NCI-H510A (cell line): ENCODE results near the gene TRPM3.

Experiments
- DNase-seq: peaks from one replicate; lab custom pipeline; 2025; lab: John Stamatoyannopoulos, UW

The TRPM3 gene

DNA sequence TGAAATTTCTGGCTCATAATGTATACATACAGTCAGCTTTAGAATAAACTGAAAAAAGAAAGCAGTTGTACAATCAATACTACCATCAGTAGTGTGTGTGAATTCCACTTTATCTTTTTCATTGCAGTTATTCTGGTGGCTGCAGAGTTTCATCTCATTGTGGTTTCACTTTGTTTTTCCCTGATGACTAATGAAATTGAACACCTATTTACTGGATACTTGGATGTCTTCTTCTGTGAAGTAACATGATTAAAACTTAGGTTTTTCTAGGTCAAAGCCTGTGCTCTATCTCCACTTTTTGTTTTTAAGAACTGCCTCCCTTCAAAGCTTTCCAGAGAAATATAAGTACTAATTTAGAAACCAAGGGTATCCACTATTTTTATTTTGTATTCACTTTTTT is 174.3 kb downstream of the TRPM3 start:
- no peak for DNase-seq

DNA sequence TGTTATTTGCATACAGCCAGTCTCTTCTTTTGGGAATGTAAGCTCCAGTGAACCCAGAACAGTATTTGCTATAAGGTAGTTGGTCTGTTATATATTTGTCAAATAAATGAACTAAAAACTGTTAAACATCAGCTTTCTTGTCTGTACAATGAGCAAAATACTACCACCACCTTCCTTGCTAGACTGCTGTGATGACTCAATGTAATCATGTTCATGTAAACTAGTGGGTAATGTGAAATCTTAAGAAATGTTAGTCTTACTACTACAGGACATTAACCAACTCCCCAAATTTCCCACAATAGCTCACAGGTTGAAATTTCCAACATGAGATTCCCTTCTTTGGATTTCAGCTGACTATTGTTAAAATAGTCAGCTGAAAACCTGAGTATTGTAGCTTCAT is 176.1 kb downstream of the TRPM3 start:
- DNase-seq = no peak

DNA sequence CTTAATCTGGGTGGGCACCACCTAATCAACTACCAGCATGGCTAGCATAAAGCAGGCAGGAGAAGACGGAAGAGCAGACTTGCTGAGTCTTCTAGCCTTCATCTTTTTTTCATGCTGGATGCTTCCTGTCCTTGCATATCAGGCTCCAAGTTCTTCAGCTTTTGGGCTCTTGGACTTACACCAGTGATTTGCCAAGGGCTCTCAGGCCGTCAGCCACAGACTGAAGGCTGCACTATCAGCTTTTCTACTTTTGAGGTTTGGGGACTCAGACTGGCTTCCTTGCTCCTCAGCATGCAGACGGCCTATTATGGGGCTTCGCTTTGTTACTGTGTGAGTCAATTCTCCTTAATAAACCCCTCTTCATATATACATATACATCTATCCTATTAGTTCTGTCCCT is 180.2 kb downstream of the TRPM3 start:
- DNase-seq = no peak

DNA sequence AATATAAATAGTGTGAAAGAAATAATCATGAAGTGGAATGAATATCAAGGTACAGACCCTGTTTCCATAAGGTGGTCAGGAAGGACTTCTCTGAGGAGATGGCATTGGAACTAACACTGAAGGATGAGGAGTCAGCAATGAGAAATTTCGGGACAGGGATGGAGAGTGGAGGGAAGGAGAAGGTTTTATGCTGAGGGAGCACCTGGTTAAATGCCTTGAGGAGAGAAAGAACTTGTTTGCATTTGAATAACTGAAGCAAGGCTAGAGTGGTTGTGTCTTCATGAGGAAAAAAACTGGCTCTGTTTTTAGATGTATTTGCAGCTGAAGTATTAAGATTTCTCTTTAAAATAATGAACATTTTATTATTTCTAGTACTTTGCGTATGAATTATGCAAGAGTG is 180.8 kb downstream of the TRPM3 start:
- DNase-seq = no peak

DNA sequence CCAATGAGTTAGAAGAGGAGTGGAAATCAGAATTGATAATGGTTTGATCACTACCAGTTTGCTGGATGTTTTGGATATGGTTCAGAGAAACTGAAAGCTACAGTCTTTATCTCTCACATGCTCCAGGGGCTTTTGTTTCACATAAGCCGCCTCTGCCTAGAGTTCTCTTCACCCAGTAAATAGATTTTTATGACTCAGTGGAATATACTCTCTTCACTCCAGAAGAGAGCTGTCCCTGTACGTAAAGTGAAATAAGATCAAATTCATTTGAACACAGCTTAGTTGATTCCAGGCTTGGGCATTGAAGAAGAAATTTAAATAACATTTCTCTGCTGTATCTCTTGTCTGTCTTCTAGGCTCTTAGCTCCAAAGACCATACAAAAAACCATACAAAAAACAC is 184.9 kb downstream of the TRPM3 start:
- no peak for DNase-seq

DNA sequence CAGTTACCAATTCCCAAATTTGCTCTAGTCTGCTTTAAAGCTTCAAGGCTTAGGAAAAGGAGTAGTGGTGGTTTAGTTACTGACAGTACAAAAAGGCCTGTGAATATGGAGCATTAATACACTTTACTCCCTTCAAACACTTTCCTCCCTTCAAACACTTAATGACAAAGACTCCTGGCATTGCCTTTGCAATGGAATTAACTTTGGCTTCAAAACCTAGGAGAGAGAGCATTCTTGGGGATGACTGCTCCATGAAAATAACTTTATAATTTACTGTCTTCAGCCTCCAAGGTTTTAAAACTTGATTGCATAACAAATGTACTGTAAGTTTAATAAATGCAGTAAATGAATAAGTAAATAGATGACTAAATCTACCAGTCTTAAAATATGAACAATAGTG is 185.6 kb downstream of the TRPM3 start:
- no peak for DNase-seq

DNA sequence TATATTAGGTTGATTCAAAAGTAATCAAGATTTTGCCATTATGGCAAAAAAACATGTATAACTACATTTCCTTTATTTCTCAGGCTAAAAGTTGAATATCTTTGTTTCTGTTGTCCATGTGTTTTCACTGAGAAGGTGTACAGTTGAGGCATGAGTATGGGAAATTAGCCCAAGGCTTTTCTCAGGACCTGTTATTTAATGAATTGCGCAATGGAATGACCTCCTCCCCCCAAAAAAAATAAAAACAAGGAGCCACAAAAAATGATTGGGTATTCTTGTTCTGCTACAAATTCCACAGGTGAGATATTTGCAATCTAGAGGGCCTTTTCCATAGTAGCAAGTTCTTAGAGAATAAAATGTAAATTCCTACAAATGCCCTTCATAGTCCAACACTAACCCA is 186.8 kb downstream of the TRPM3 start:
- no peak for DNase-seq

DNA sequence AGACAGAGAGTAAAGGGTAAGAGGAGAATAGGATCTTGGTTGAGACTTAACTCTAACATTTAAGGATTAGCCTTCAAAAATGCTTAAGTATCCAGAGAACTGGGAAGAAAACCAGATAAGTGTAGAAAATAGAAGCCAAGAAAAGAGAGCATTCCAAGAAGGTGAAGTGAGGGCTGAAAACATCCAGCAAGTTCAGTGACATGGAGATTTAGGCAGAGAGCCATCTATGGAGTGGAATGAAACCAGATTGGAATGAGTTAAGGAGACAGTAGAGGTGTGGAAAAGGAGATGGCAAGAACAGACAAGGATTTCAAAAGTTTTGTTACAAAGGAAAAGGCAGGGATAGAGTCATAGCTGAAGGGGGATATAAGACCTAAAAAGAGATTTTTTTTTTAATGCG is 188.1 kb downstream of the TRPM3 start:
- DNase-seq = no peak

DNA sequence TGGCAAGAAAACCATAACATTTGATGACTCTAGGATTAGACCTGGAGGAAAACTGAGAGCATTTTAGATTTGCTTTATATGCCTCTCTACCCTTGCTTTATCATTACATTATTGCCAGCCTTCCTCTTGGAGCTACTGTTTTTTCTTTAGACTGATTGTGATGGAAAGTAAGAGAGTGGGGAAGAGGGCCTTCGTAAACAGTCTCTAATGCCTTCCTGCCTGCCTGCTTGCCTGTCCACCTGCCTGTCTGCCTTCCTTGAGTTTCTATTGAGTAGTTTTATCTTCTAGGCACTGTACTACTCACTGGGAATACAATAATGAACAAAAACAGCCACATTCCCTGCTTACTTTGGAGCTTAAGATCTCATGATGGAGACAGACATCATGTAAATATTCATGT is 189.3 kb downstream of the TRPM3 start:
- DNase-seq = no peak

DNA sequence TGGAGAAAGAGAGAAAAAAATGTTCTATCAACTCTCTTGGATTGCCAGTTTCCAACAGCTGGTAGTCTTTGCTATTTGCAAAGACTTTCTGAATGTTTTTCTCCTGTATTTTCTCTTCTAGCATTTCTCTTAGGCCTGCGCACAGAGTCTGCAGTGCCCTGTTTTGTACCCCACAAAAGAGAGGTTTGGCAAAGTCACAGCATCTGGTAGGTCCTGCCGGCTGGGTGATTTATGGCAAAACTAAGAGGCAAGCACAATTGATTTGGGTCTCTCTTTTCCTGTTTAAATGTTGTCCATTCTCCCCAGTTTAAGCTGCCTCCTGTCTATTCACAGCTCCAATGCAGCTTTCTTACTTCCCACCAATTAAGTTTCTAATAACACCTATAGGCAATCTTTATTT is 193.9 kb downstream of the TRPM3 start:
- DNase-seq = no peak

DNA sequence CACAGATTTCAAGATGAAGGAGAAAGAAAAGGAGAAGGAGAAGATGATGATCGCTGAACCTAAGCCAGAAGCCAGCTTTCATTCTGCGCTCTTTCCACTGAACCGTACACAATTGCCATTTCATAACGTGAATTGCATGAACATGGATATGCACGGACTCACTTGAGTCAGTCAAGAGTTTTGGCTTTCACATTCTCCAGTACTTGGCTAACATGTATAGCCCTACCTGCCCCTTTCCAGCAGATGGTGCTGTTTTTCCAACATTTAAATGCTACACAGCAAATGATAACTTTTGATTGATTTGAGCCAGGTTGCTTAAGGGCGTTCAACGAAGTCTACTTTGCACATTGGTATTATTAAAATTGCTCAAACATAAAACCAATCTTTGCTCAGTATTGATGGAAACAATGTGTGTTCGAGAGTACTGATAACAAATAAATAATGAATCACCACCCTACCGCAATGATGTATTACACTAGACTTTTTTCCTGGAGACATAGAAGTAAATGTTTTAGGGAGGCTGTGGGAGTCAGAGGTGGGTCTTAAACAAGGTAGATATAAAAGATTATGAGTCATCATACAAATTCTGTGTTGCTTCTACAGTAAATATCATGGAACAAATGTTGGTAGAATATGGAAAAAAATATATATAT is 196.4 kb downstream of the TRPM3 start:
- no peak for DNase-seq

DNA sequence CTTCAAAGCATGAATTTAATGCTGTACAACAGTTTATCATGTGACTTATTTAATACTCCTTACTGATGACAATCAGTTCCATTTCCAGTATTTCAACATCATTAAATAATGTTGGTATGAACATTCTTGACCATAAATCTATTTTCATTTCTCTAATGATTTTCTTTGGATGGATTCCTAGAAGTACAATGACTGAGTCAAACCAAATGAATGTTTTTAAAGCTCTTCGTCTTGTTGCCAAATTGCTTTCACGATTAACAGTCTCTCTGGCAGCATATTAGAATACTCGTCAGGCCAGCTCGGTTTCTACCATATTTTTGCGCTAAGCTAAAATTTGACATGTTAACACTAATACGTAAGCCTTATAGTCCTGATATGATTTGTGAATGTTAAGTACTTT is 197.0 kb downstream of the TRPM3 start:
- no peak for DNase-seq

DNA sequence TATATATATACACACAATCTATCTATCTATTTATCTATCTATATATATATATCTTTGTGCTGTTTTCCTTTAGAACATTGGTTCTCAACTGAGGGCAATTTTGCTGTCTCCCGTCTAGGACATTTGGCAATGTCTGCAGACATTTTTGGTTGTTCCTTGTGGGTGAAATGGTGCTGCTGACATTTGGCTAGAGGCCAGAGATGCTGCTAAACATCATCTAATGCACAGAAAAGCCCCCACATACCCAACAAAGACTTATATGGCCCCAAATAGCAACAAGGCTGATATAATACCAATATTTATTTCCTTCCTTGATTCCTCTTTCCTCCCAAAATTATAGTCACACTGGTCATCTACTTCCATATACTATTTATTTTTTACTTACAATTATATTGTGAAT is 197.5 kb downstream of the TRPM3 start:
- DNase-seq = no peak

DNA sequence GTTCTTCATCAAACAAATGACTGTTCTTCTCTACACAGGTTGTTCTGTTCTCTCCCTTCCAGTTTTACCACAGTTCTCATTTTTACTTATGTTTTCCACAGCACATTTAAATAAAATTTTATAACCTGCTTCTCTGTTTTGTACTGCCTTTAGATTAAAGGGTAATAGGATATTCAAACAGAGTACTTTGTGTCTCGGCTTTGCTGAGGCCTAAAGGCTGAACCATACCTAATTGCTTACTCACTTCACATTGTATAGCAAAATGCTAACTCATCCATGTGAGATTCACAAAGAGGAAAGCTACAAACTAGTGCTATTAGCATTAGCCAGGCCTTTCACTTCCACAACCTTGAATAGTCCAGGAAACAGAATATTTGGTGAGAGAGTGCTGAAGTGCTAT is 200.3 kb downstream of the TRPM3 start:
- no peak for DNase-seq

DNA sequence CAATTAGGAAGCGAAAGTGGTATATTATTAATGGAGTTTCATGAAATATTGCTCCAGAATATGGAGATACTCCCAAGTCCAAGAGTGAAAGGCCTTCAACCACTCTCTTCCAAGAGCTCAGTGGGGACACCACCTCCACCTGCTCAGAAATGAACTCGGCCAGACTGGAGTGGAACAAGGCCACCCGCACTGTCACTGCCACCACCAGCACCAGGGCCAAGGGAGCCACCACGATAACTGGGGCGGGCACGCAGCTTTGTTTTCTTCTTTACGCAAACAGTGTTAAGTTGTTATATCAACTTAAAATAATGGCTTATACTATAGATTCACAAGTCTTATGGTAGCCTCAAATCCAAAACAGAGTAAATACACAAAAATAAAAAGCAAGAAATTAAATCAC is 204.1 kb downstream of the TRPM3 start:
- no peak for DNase-seq

DNA sequence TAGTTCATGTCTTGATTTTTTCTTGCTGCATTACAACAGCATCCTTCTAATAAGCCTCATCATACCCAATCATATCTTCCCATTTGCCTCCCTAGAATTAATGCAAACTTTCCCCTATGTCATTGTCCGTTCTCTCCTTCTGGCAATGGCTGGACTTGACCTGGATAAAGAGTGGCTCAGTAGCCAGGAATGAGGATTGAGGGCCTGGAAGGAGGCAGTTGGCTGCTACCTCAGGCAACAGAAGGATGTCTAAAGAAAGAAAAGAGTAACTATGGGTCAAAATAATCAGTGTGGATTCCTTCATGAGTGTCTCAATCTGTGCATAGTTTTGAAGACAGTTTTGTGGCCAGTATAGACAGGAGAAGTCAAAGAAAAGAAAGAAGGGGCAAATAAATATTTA is 209.6 kb downstream of the TRPM3 start:
- no peak for DNase-seq

DNA sequence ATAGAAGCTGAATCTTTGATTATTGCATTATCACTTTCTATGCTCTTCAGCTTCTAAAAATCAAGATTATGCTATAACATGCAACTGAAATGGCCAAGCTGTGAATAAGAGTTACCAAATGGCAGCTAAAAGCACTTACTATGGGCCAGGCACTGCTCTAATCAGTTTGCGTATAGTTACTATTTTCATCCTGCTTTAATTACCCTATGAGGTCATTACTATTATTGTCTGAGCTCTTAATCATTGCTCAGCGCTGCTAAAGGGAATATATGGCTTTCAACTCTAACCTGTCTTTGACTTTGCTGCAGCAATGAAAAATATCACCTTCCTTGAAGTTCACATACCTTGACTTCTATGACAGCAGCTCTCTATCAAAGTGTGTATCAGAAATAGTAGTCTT is 210.8 kb downstream of the TRPM3 start:
- DNase-seq = no peak

DNA sequence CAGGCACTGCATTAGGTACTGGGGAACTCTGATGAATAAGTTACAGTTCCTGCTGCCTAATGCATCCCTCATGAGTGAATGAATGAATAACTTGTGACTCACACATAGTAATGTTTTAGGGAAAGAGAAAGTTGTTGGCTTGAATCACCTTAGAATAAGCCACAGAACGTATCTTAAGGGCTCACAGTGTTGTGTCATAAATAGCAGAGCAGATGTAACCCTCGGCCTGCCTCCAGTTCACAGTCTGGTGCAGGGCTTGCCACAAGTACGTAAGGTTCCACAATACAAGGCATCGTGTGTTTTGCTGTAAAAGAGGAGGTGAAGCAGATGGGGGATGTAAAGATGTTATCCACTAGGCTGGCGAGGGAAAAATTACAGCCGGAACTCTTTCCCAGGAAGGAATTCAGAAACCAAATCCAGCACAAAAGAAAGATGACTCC is 218.7 kb downstream of the TRPM3 start:
- no peak for DNase-seq

DNA sequence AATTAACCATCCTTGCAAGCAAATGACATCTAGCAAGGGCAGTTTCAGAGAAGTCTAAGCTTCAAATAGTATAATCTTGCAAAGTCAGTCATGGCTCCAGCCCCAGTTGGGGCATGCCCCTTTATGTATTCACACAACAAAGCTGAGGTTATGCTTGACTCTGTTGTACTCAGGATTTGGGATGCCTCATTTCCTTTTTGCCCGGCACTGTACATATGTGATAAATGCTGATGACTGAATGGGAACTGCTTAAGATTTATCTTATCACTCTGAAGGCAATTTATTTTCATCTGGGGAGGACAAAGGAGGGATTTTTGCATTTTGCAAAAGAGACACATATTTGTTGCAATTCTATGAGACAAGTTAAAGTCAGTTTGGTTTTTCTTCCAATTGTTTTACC is 219.2 kb downstream of the TRPM3 start:
- no peak for DNase-seq

DNA sequence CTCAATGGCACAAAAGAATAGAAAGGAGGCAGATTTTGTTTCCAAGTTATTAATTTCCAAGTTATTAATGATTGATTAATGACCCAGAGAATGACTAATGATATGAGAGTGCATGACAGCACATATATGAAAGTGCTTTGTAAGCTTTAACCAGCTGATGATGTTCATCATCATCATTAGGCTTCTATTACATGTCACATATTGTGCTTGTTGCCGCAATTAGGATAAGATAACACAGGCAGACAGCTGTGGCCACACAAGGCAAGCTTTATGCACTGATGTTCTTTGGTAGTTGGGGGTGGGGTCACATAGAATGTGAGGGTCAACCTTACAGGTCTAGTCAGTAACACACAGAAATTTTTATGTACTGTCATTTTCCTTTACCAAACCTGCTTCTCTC is 219.7 kb downstream of the TRPM3 start:
- DNase-seq = no peak

DNA sequence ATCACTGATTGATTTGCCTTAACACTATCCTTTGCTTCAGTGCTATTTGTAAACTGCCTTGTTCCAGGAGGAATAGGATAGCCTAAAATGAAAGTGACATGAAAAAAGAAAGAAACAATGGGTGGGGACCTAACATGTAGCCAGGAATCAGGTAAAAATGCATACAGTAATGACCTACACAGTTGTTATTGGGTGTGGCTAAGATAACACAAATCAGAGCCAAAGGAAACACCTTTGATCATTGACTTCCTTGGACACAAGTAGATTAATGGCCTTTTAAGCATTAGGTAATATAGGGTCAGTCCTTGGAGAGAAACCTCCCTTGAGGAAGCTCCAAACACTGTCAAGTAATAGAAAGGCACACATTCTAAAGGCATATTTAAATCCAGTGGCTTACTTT is 220.4 kb downstream of the TRPM3 start:
- no peak for DNase-seq

DNA sequence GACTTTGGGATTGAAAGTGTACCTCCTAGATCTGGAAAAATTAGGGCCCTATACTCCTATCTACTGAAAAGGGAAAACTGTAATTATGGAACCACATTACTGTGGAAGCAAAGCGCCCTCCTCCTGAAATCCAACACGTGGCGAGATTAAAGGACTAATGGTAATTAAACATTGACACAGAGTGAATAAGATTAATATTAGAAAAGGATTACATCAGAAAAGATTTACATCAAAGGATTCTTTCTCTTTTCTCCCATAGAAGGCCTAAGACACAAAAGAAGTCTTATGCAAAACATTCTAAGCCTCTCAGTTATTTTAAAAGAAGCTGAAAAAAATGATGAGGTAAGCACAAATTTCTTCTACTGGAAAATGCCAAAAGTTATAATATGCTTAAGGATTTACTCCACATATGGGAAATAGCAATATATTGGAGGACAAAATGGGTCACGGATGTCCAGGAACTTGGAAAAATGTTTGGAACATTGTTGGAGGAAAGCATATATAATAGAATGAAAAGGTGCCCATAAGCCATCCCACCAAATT is 227.8 kb downstream of the TRPM3 start:
- no peak for DNase-seq

DNA sequence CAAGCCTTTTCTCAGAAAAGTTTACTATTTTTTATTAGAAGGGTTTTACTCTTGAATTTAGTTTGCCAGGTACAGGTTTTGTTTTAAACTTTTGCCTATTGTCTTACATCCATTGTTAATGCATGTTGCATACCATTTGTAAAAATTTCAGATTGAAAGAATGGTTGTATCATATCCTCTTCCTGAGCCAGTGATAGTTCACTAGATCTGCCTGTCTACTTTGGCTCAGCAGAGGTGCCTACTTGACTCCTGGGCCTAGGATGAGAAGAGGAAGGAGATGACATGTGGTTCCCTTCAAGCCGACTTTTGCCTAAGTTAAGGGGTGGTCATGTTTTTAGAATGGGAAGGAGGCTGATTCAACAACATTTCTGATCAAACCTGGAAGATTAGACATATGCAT is 232.9 kb downstream of the TRPM3 start:
- DNase-seq = no peak

DNA sequence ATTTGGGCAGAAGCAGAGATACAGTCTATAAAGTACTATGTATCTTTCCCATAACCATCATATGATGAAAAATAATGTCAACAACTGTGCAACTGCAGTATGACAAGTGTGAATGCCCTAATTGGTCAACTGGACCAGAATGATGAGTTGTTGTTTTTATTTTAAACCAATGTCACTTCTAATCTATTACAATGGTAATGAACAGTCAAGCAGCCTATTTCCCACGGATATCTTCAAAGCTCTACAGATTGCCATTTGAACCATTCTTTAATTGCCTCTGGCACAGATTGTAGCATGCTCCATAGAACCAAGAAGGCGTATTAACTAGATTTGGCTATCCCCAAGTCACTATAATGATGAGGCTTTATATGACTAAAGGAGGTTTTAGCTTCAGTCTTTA is 233.6 kb downstream of the TRPM3 start:
- no peak for DNase-seq
